Lower leg skin (tissue), 3 donors: ENCODE data around the gene TP53BP2.

Experiments
- CTCF ChIP-seq, 3 donors: fragments of 450-650 bp; IDR thresholded peaks; one replicate each; pipeline ENCODE4 v1.5.1; 2016; ENCODE audit warnings: antibody characterized with exemption in 3 of 3, mild to moderate bottlenecking in 3 of 3, moderate library complexity in 2 of 3
- POLR2A ChIP-seq, 2 donors: fragments of 450-650 bp; IDR thresholded peaks; one replicate each; pipeline ENCODE4 v1.6.1; 2016 to 2017; ENCODE audit warnings: antibody characterized with exemption in 2 of 2, mild to moderate bottlenecking in 1 of 2, moderate library complexity in 1 of 2

- TF ChIP-seq CTCF (IDR thresholded peaks at IDR 0.05) (no peak), POLR2A (IDR thresholded peaks at IDR 0.05) (no peak)
Measured at GRCh38 chr1:223739366-223740037, 106.2 kb downstream of the TP53BP2 start.
